Right lobe of liver (tissue), 6 donors: ENCODE measurements around the gene C1QTNF3. TPM values are rescaled to one million over a fixed set of nuclear protein-coding genes. Genes with fewer than 3 reads are reported as not detected.
A peak's percentile ranks its signal among the peaks of the same experiment; 100 is the strongest.

Experiments used
- ATAC-seq, 4 donors: fragments of 200-7000 bp; cut with Tn5 transposase; one replicate each; pipeline ENCODE4 v1.9.1; 2020; ENCODE audit warnings: mild to moderate bottlenecking in 4 of 4, moderate library complexity in 4 of 4
- DNase-seq, 3 donors: peaks; one replicate each; pipeline ENCODE4 v3.0.0-alpha.2; 2020
- H3K27ac ChIP-seq, 3 donors: fragments of 200-600 bp; one replicate each; pipeline ENCODE4 v1.8.0; 2022
- H3K27me3 ChIP-seq, 2 donors: fragments of 200-600 bp; one replicate each; pipeline ENCODE4 v1.8.0; 2022
- H3K36me3 ChIP-seq, 4 donors: fragments of 200-600 bp; sonication (generic) in 1 of 4; one replicate each; pipeline versions ENCODE4 v1.5.1 to v1.8.0; 2017 to 2022; ENCODE audit warnings: control low read depth in 1 of 4
- H3K4me1 ChIP-seq, 4 donors: fragments of 200-600 bp; sonication (generic) in 1 of 4; one replicate each; pipeline versions ENCODE4 v1.5.1 to v1.8.0; 2017 to 2022; ENCODE audit warnings: control low read depth in 1 of 4
- H3K4me3 ChIP-seq, 3 donors: fragments of 200-600 bp; one replicate each; pipeline ENCODE4 v1.8.0; 2022
- H3K9me3 ChIP-seq, 4 donors: fragments of 200-600 bp; sonication (generic) in 1 of 4; one replicate each; pipeline versions ENCODE4 v1.5.1 to v1.8.0; 2017 to 2022; ENCODE audit warnings: control low read depth in 1 of 4
- POLR2A ChIP-seq: fragments of 450-650 bp; IDR thresholded peaks from one replicate; pipeline ENCODE4 v1.6.1; 2017; ENCODE audit warnings: antibody characterized with exemption, mild to moderate bottlenecking
- WGBS: methylation state at CpG from one replicate; pipeline ENCODE4 v1.1.6; 2018; ENCODE audit warnings: low coverage, low lambda C conversion rate; ENCODE audit not compliant: insufficient coverage; ENCODE audit errors: missing lambda C conversion rate; 5-methylcytosine and 5-hydroxymethylcytosine counted together
- intact Hi-C, 2 donors: fragments of 100-400 bp; cut with DNase I; formaldehyde crosslinking; loops; one replicate each; pipeline versions ENCODE4 v1.11.2 to v1.14.1; 2022
- total RNA-seq, 6 experiments: library from RNA; depleted of rRNA in 2 of 6; stranded (reverse); fragments of >200 nt in 2 of 6; fragmentation: NEBNext Ultra II Directional in 3 of 6; extraction: Animal tissue kit (Norgen Biotek cat#: 25700) in 3 of 6; gene quantifications; one replicate each; pipeline versions ENCODE4 v1.1.0 to v1.2.4, GENCODE V29; 2016 to 2023
- TF ChIP-seq, protein P1 (sequence below), 4 donors: fragments of 200-600 bp in 3 of 4; fragments of 450-650 bp in 1 of 4; IDR thresholded peaks; one replicate each; pipeline versions ENCODE4 v1.5.1 to v1.8.0; 2016 to 2022; ENCODE audit warnings: antibody characterized with exemption in 4 of 4, mild to moderate bottlenecking in 2 of 4
- donor health status: DM: no; HTN: yes; CAD: no.
- donor health status: DM: no; HTN: no; CAD: no.
- donor health status: DM: no; HTN: no; CAD: no.
- donor health status: DM: no; HTN: yes; CAD: no.
- donor health status: DM: no; HTN: yes; CAD: no.

The C1QTNF3 gene
- total RNA-seq, 6 experiments from 2014 or later: 1.5 to 7.7 (median 3.1) TPM

DNA sequence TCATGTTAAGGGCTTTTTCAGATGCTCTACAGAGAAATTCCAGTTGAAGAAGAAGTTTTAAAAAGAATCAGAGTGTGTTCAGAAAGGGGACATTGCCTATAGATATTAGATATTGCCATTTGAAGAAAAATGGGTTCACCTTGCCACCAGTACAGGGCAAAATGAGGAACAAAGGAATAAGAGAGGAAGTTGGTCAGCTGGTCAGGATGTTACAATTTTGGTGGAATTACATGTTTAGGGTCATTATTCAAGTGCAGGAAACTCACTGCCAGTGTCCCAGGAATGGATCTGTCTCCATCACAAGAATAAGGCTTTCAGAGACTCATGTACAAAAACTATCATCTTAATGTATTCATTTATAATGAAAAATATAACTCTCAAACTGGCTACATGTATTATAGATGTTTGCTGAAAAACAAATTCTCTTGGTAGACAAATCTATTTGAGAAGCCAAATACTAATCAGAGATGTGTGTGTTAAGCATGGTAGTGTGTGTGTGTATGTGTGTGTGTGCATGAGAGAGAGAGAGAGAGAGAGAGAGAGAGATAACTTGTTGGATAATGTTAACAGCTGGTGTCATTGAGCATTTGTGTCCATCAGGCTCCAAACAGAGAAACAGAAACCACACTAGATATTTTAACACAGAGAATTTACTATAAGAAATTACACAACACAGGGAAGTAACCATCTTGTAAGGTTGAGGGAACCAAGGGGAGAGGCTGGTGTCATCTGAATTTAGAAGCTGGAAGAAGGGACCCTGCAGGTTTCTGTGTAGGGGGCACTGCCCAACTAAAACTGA, 5.0 kb upstream of the C1QTNF3 start:
- ATAC-seq: peak in 2 of 4 donors; percentile 18 to 25
- no peaks in the 10 kb centered on the region for H3K27me3 ChIP-seq
- no peak overlapping the region for H3K4me3 ChIP-seq
- peaks cover 0 to 14% (median 4%) of the 10 kb centered on the region in 4 donors for H3K4me1 ChIP-seq
- TF ChIP-seq, protein P1, sequence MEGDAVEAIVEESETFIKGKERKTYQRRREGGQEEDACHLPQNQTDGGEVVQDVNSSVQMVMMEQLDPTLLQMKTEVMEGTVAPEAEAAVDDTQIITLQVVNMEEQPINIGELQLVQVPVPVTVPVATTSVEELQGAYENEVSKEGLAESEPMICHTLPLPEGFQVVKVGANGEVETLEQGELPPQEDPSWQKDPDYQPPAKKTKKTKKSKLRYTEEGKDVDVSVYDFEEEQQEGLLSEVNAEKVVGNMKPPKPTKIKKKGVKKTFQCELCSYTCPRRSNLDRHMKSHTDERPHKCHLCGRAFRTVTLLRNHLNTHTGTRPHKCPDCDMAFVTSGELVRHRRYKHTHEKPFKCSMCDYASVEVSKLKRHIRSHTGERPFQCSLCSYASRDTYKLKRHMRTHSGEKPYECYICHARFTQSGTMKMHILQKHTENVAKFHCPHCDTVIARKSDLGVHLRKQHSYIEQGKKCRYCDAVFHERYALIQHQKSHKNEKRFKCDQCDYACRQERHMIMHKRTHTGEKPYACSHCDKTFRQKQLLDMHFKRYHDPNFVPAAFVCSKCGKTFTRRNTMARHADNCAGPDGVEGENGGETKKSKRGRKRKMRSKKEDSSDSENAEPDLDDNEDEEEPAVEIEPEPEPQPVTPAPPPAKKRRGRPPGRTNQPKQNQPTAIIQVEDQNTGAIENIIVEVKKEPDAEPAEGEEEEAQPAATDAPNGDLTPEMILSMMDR (IDR thresholded peaks at IDR 0.05): no peak
- TF ChIP-seq POLR2A: no peak
- DNase-seq: no peak
- H3K27ac ChIP-seq: no peak overlapping the region
- H3K36me3 ChIP-seq: no peaks in the 10 kb centered on the region
- intact Hi-C loops: no loop called here
- H3K9me3 ChIP-seq: no peaks in the 10 kb centered on the region

DNA sequence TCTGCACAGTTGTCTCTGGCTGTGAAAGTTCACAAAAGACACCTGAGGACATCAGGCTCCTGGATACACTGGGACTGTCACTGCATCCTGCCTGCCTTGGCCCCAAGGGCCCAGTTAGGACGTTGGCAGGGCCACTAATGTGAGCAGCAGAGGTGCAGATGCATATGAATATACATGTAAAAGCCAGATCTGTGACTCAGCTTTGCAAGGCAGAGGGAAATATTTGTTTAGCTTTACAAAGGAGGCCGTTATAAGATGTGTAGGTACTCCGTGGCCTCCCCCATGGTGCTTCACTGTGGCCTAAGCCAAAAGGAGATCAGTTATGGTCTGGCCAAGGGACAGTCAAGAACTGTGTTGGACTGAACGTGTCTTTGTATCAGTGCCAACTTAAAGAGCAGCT, 4.1 kb upstream of the C1QTNF3 start:
- DNase-seq: no peak
- no peaks in the 10 kb centered on the region for H3K36me3 ChIP-seq
- intact Hi-C loops: no loop called here
- no peak for TF ChIP-seq POLR2A
- TF ChIP-seq, protein P1 (IDR thresholded peaks at IDR 0.05): no peak
- no peak overlapping the region for H3K4me3 ChIP-seq
- WGBS: 60% methylated on average over 3 of the region's 4 CpGs
- no peaks in the 10 kb centered on the region for H3K27me3 ChIP-seq
- ATAC-seq: no peak
- no peaks in the 10 kb centered on the region for H3K9me3 ChIP-seq
- H3K4me1 ChIP-seq: peaks cover 0 to 14% (median 4%) of the 10 kb centered on the region in 4 donors
- H3K27ac ChIP-seq: no peak overlapping the region

DNA sequence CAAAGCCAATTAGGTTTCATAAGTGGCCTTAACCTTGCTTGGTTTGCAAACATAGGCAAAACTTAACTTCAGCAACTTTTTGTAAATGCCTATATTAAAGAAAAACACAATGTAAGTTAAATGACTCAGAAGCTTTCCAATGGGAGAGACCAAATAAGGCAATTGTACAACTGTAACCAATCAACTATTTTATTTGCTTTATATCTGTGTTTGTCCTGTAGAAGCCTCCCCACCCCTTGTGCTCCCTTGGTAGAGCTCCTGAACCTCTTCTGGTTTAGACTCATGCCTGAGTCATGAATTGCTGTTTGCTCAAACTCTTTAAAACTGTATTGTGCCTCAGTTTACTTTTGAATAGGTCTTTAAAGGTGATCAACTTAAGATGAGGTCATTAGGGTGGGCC, 3.0 kb upstream of the C1QTNF3 start:
- peak; percentile 24 to 59 (median 46) for ATAC-seq
- H3K9me3 ChIP-seq: no peaks in the 10 kb centered on the region
- intact Hi-C loops: no loop called here
- H3K4me1 ChIP-seq: peaks cover 0 to 14% (median 4%) of the 10 kb centered on the region in 4 donors
- peak overlapping the region in 1 of 3 donors; percentile 17 for H3K27ac ChIP-seq
- H3K36me3 ChIP-seq: no peaks in the 10 kb centered on the region
- no peaks in the 10 kb centered on the region for H3K27me3 ChIP-seq
- DNase-seq: no peak
- H3K4me3 ChIP-seq: no peak overlapping the region
- TF ChIP-seq POLR2A: no peak
- TF ChIP-seq, protein P1 (IDR thresholded peaks at IDR 0.05): no peak

DNA sequence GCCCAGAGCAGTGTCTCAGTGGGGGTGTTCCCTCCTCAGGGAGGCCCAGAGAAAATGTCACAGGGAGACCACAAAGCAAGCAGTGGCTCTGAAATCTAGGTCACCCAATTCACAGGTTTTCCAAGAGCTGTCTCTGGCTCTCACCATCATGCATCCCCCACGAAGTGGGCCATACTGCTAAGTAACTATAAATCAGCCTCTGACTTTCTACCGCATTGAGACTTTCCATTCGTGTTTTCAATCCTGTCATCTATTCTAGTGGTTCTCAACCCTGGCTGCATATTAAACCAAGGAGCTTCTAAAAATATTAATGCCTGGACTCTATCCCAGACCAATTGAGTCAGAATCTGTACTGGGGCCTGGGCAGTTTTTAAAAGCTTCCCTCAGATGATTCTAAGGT, 2.0 kb upstream of the C1QTNF3 start:
- no peak for TF ChIP-seq POLR2A
- TF ChIP-seq, protein P1 (IDR thresholded peaks at IDR 0.05): no peak
- no peak for ATAC-seq
- Histone ChIP-seq H3K4me1 (peaks cover 0 to 15% (median 4%) of the 10 kb centered on the region in 4 donors), H3K36me3 (no peaks in the 10 kb centered on the region), H3K27ac (no peak overlapping the region), H3K9me3 (no peaks in the 10 kb centered on the region), H3K27me3 (no peaks in the 10 kb centered on the region), H3K4me3 (no peak overlapping the region)
- WGBS: 92% methylated on average over 2 of the region's 3 CpGs
- DNase-seq: no peak
- intact Hi-C loops: no loop called here
